Left forelimb (tissue), 1 donor: Measurements from ENCODE around the gene GALNT4.

ENCODE experiments used
- DNase-seq: peaks from one replicate; pipeline ENCODE4 v3.0.0-alpha.2; 2018; ENCODE audit warnings: low spot score

The GALNT4 gene

DNA sequence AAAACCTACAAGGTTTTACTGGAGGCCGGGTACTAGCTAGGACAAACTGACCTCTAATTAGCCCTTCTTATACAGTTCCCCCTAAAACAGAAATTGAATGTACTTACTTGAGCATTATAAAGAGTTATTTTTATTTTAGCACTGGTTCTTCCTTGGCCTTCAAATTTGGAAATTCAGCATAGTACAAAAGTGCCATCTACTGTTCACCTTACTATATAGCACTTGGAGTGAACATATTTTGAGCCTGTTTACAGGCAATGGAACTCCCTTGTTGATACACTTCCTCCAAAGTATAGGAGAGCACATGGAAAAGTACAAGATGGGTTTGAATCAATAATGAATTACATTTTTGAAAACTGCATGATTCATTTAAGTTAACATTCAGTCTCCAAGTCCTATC, 5.1 kb upstream of the GALNT4 start:
- DNase-seq, result no peak

DNA sequence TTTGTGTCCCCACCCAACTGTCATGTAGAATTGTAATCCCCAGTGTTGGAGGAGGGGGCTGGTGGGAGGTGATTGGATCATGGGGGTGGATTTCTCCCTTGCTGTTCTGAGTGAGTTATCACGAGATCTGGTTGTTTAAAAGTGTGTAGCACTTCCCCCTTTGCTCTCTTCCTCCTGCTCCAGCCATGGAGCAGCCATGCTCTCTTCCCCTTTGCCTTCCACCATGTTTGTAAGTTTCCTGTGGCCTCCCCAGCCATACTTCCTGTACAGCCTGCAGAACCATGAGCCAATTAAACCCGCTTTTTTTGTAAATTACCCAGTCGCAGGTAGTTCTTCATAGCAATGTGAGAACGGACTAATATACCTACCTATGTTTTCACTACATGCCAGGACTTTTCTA, 3.8 kb upstream of the GALNT4 start:
- no peak for DNase-seq

GRCh38 chr12:89525824-89526770, 1.5 kb upstream of the GALNT4 start, which contains the start of gene POC1B:
Gene POC1B (minus strand): TSS chr12:89526047. CDS start chr12:89525895, 152 bp downstream.
- peak; percentile 90 for DNase-seq

DNA sequence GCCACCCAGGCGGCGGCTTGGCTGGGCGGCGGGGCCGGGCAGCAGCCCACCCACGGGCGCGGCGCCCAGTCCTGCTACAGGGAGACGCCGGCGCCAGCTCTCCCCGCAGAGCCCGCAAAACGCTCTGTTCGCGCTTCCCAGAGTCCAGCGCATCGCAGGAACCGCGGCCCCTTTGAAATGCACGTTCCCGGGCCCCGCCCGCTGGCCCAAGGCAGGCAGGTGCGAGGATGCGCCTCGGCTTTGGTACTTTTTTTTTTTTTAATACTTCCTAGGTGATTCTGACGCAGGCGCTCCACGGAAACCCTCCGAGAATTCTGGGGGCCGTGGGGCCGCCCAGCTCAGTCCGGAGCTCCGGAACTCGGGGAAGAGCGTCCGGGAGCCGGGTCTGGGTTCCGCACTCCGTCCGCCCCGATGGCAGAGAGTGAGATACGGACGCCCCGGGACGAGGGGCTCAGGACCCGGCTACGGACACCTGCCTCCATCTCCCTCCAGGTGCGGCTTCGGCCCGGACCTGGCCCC, 768 bp upstream of the GALNT4 start:
- DNase-seq, result no peak

GRCh38 chr12:89523843-89524540, 604 bp downstream of the GALNT4 start:
- DNase-seq, result no peak

DNA sequence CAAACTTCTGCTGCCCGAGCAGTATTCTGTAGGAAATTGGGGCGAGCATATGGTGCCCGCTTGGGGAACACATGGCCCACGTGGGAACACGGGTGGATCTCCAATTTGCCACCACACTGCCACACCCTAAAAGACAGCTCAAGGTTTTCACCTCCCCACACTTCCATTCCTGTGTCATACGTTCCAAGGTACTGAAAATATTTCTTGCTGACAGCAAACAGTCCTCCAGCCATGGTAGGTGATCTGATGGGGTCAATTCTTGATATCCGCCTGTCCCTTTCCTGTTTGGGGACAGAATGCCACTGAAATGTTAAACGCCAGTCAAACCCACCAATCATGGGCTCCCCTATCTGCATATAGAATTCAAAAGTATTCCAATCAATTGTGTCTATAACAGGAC, 1.2 kb downstream of the GALNT4 start:
- DNase-seq, result no peak

GRCh38 chr12:89521364-89522223, 3.0 kb downstream of the GALNT4 start:
- DNase-seq, result no peak

- no peak for DNase-seq
Observed at GRCh38 chr12:89517720-89518119, 6.9 kb downstream of the GALNT4 start.

GRCh38 chr12:89516633-89517032, 8.0 kb downstream of the GALNT4 start:
- DNase-seq, result no peak

GRCh38 chr12:89514751-89515150, 9.8 kb downstream of the GALNT4 start:
- DNase-seq, result no peak

DNA sequence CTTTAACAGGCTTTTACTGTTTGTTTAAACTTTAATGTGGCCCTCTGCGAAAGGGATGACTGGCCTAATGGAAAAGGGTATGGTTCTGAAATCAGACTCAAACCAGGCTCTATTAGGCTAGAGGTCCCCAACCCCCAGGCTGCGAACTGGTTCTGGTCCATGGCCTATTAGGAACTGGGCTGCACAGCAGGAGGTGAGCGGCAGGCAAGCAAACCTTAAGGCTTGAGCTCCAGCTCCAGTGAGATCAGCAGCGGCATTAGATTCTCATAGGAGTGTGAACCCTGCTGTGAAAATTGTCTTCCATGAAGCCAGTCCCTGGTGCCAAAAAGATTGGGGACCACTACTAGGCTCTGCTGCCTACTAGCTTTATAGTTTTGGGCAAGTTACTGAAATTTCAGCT, 11.1 kb downstream of the GALNT4 start:
- DNase-seq, result no peak

- no peak for DNase-seq
Observed at GRCh38 chr12:89507015-89507824, 17.4 kb downstream of the GALNT4 start.

- DNase-seq, result no peak
Observed at GRCh38 chr12:89506050-89506449, 18.5 kb downstream of the GALNT4 start.

- DNase-seq, result no peak
Observed at GRCh38 chr12:89504560-89505346, 19.8 kb downstream of the GALNT4 start.

DNA sequence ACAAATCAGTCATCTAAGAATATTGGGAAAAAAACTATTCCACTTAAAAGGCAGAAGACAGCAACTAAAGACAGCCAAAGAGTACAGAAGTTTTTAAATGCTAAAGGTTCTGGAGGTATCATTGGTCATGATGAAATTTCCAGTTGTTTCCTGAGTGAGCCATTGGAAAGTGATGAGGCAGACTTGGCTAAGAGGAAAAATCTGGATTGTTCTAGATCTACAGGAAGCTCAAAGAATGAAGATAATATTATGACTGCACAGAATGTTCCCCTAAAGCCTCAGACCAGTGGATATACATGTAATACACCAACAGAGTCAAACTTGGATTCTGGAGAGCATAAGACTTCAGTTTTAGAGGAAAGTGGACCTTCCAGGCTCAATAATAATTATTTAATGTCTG, 22.8 kb downstream of the GALNT4 start:
- DNase-seq, result no peak

GRCh38 chr12:89499857-89500256, 24.7 kb downstream of the GALNT4 start:
- no peak for DNase-seq

- DNase-seq, result no peak
Observed at GRCh38 chr12:89497467-89497866, 27.1 kb downstream of the GALNT4 start.

- no peak for DNase-seq
Observed at GRCh38 chr12:89497005-89497404, 27.6 kb downstream of the GALNT4 start.

- DNase-seq, result no peak
Observed at GRCh38 chr12:89494411-89495231, 30.0 kb downstream of the GALNT4 start.
